H1 (cell line): ENCODE results near the gene CACNA1D. TPM values are rescaled to one million over a fixed set of nuclear protein-coding genes. Genes with fewer than 3 reads are reported as not detected.

Experiments used
- CTCF ChIA-PET: fragments of 300-600 bp; sonication (Branson Sonifier 250); formaldehyde crosslinking; loops from one replicate; lab custom pipeline; 2021; ENCODE audit not compliant: partially characterized antibody; lab: Charles Lee
- POLR2A ChIA-PET: fragments of 300-600 bp; sonication (Branson Sonifier 250); formaldehyde crosslinking; loops from one replicate; lab custom pipeline; 2021; ENCODE audit warnings: inconsistent platforms; ENCODE audit not compliant: partially characterized antibody; lab: Charles Lee
- DNase-seq, 2 experiments: peaks; one replicate each; pipeline versions ENCODE4 v3.0.0 to v3.0.0-alpha.2; 2010 to 2022; ENCODE audit warnings: low spot score in 2 of 2, low read depth in 1 of 2, mixed read lengths in 1 of 2
- FAIRE-seq: peaks from 2 replicates; lab custom pipeline; 2011; peaks lifted over from hg19 to GRCh38; lab: Jason Lieb, UNC
- H2AFZ ChIP-seq: 2 replicates; pipeline ENCODE4 v1.8.1; 2012; ENCODE audit warnings: low read length, inconsistent platforms
- H2AK5ac ChIP-seq: 2 replicates; pipeline ENCODE4 v1.6.1; 2013; ENCODE audit warnings: low read depth, low read length
- H2BK120ac ChIP-seq: replicated peaks from 2 replicates; pipeline ENCODE3; 2013; ENCODE audit warnings: low read depth, low read length, inconsistent platforms
- H2BK12ac ChIP-seq: 2 replicates; pipeline ENCODE4 v1.6.1; 2013; ENCODE audit warnings: low read depth, low read length
- H2BK15ac ChIP-seq: 2 replicates; pipeline ENCODE4 v1.6.1; 2013; ENCODE audit warnings: low read length
- H2BK20ac ChIP-seq: 2 replicates; pipeline ENCODE4 v1.6.1; 2013; ENCODE audit warnings: low read length
- H2BK5ac ChIP-seq: 2 replicates; pipeline ENCODE4 v1.6.1; 2013; ENCODE audit warnings: low read depth, low read length
- H3K14ac ChIP-seq: 2 replicates; pipeline ENCODE4 v1.6.1; 2013; ENCODE audit warnings: inconsistent platforms; ENCODE audit not compliant: insufficient read length
- H3K18ac ChIP-seq: 2 replicates; pipeline ENCODE4 v1.6.1; 2013; ENCODE audit warnings: low read length; ENCODE audit errors: extremely low read depth
- H3K23ac ChIP-seq: 2 replicates; pipeline ENCODE4 v1.6.1; 2013; ENCODE audit warnings: inconsistent platforms; ENCODE audit not compliant: insufficient read length
- H3K23me2 ChIP-seq: 2 replicates; pipeline ENCODE4 v1.6.1; 2013; ENCODE audit warnings: low read depth, low read length
- H3K27ac ChIP-seq: 2 replicates; pipeline ENCODE4 v1.6.1; 2011; ENCODE audit warnings: low read depth, low read length, inconsistent platforms
- H3K27me3 ChIP-seq, 4 experiments: replicated peaks in 1 of 4; 1 replicate in 1 of 4; 2 replicates in 3 of 4; pipeline versions ENCODE4 v1.6.1 to v1.8.1; 2011 to 2013; ENCODE audit warnings: low read length in 3 of 4, mild to moderate bottlenecking in 3 of 4, inconsistent platforms in 2 of 4, mixed read lengths in 2 of 4, moderate library complexity in 1 of 4; ENCODE audit not compliant: control insufficient read depth in 3 of 4, insufficient read depth in 3 of 4; ENCODE audit errors: extremely low read depth in 1 of 4
- H3K36me3 ChIP-seq, 4 experiments: 2 replicates each; pipeline versions ENCODE4 v1.6.1 to v1.8.1; 2011 to 2013; ENCODE audit warnings: mild to moderate bottlenecking in 4 of 4, low read length in 3 of 4, moderate library complexity in 2 of 4, control low read depth in 1 of 4, inconsistent platforms in 1 of 4; ENCODE audit not compliant: insufficient read depth in 4 of 4, control insufficient read depth in 2 of 4
- H3K4ac ChIP-seq: replicated peaks from 2 replicates; pipeline ENCODE3; 2013; ENCODE audit warnings: low read length, low read depth, mixed read lengths, inconsistent platforms; ENCODE audit not compliant: insufficient read length
- H3K4me1 ChIP-seq, 4 experiments: replicated peaks in 1 of 4; 1 replicate in 1 of 4; 2 replicates in 3 of 4; pipeline versions ENCODE4 v1.6.1 to v1.8.1; 2011 to 2013; ENCODE audit warnings: low read length in 3 of 4, inconsistent platforms in 2 of 4, mixed read lengths in 1 of 4; ENCODE audit not compliant: insufficient read depth in 4 of 4, control insufficient read depth in 3 of 4
- H3K4me2 ChIP-seq, 2 experiments: 2 replicates each; pipeline versions ENCODE4 v1.6.1 to v1.8.1; 2011 to 2013; ENCODE audit warnings: low read depth in 2 of 2, low read length in 2 of 2, control low read depth in 1 of 2, inconsistent platforms in 1 of 2, mild to moderate bottlenecking in 1 of 2; ENCODE audit not compliant: insufficient read depth in 1 of 2
- H3K4me3 ChIP-seq, 4 experiments: fragments of 200-600, 300-600 bp in 1 of 4; sonication (generic), shearing (Covaris generic), sonication (Bioruptor Twin) in 1 of 4; 2 replicates each; pipeline versions ENCODE4 v1.5.1 to v1.8.1; 2011 to 2016; ENCODE audit warnings: low read length in 4 of 4, low read depth in 3 of 4, control low read depth in 2 of 4, inconsistent platforms in 2 of 4, mild to moderate bottlenecking in 2 of 4, mixed read lengths in 1 of 4, moderate library complexity in 1 of 4; ENCODE audit not compliant: insufficient read depth in 2 of 4; ENCODE audit errors: extremely low read depth in 1 of 4
- H3K56ac ChIP-seq: replicated peaks from 2 replicates; pipeline ENCODE3; 2013; ENCODE audit warnings: low read depth, mild to moderate bottlenecking, mixed read lengths, low read length, inconsistent platforms; ENCODE audit not compliant: insufficient read length
- H3K79me1 ChIP-seq: 2 replicates; pipeline ENCODE4 v1.6.1; 2013; ENCODE audit warnings: low read depth, low read length, control low read depth
- H3K79me2 ChIP-seq, 2 experiments: 2 replicates each; pipeline versions ENCODE4 v1.6.1 to v1.8.1; 2012 to 2013; ENCODE audit warnings: low read length in 2 of 2, mild to moderate bottlenecking in 2 of 2, inconsistent platforms in 1 of 2; ENCODE audit not compliant: insufficient read depth in 2 of 2, control insufficient read depth in 1 of 2
- H3K9ac ChIP-seq, 4 experiments: replicated peaks in 1 of 4; 1 replicate in 1 of 4; 2 replicates in 3 of 4; pipeline versions ENCODE4 v1.6.1 to v1.8.1; 2011 to 2013; ENCODE audit warnings: low read depth in 3 of 4, low read length in 3 of 4, control low read depth in 2 of 4, mild to moderate bottlenecking in 2 of 4, moderate library complexity in 2 of 4, inconsistent platforms in 1 of 4; ENCODE audit errors: extremely low read depth in 1 of 4
- H3K9me3 ChIP-seq, 2 experiments: 2 replicates each; pipeline versions ENCODE4 v1.6.1 to v1.8.1; 2012 to 2013; ENCODE audit warnings: mild to moderate bottlenecking in 2 of 2, moderate library complexity in 2 of 2, control low read depth in 1 of 2, inconsistent platforms in 1 of 2, low read depth in 1 of 2, low read length in 1 of 2, mixed read lengths in 1 of 2; ENCODE audit not compliant: insufficient read depth in 2 of 2
- H4K20me1 ChIP-seq, 2 experiments: replicated peaks in 1 of 2; 2 replicates each; pipeline versions ENCODE3 to v1.8.1; 2011 to 2013; ENCODE audit warnings: inconsistent platforms in 2 of 2, low read length in 2 of 2, mild to moderate bottlenecking in 1 of 2; ENCODE audit not compliant: insufficient read depth in 2 of 2, control insufficient read depth in 1 of 2
- H4K5ac ChIP-seq: 2 replicates; pipeline ENCODE4 v1.6.1; 2013; ENCODE audit warnings: low read length, low read depth, mixed read lengths, inconsistent platforms; ENCODE audit not compliant: insufficient read length
- H4K8ac ChIP-seq: 2 replicates; pipeline ENCODE4 v1.8.0; 2013; ENCODE audit warnings: mild to moderate bottlenecking, moderate library complexity, low read length, inconsistent platforms; ENCODE audit not compliant: insufficient read depth; ENCODE audit errors: extremely low read depth
- H4K91ac ChIP-seq: replicated peaks from 2 replicates; pipeline ENCODE3; 2013; ENCODE audit warnings: low read length, mixed read lengths, inconsistent platforms; ENCODE audit not compliant: insufficient read length
- ASH2L ChIP-seq: fragments of 200-600, 300-600 bp; sonication (generic); IDR thresholded peaks from one replicate; pipeline ENCODE4 v1.7.1; 2017; ENCODE audit warnings: low read length
- BACH1 ChIP-seq: IDR thresholded peaks from 2 replicates; pipeline ENCODE4 v1.6.1; 2012; ENCODE audit warnings: low read length, improper control_type of control experiment
- CBX5 ChIP-seq: fragments of 300-800, 300-1000 bp; sonication (generic); IDR thresholded peaks from 2 replicates; pipeline ENCODE4 v1.7.1; 2016; ENCODE audit warnings: antibody characterized with exemption, low read length, low read depth
- CBX8 ChIP-seq: fragments of 300-800, 300-1000 bp; sonication (generic); IDR thresholded peaks from 2 replicates; pipeline ENCODE4 v1.7.1; 2016; ENCODE audit warnings: low read depth, low read length, borderline replicate concordance
- HDAC6 ChIP-seq: IDR thresholded peaks from one replicate; pipeline ENCODE4 v1.7.1; 2012; ENCODE audit warnings: low read depth, mild to moderate bottlenecking, inconsistent platforms, low read length, moderate library complexity
- POU5F1 ChIP-seq: IDR thresholded peaks from 2 replicates; pipeline ENCODE4 v1.6.1; 2011; ENCODE audit warnings: low read depth, mild to moderate bottlenecking, low read length, moderate library complexity
- RBBP5 ChIP-seq: IDR thresholded peaks from 2 replicates; pipeline ENCODE4 v1.7.1; 2012; ENCODE audit warnings: low read depth, mild to moderate bottlenecking, inconsistent platforms, low read length, moderate library complexity, borderline replicate concordance
- RFX5 ChIP-seq: IDR thresholded peaks from 2 replicates; pipeline ENCODE4 v1.6.1; 2011; ENCODE audit warnings: low read depth, low read length, improper control_type of control experiment, borderline replicate concordance
- SAP30 ChIP-seq: fragments of 300-600 bp; sonication (generic); IDR thresholded peaks from 2 replicates; pipeline ENCODE4 v1.7.1; 2012; ENCODE audit warnings: low read length, moderate library complexity, mild to moderate bottlenecking, inconsistent platforms; ENCODE audit not compliant: insufficient read depth, insufficient replicate concordance
- TBP ChIP-seq: IDR thresholded peaks from 2 replicates; pipeline ENCODE4 v1.6.1; 2011; ENCODE audit warnings: low read depth, low read length, improper control_type of control experiment
- TEAD4 ChIP-seq: IDR thresholded peaks from 2 replicates; pipeline ENCODE4 v1.6.1; 2012; ENCODE audit warnings: low read depth, low read length, inconsistent platforms, mixed read lengths
- ZNF274 ChIP-seq: IDR thresholded peaks from 2 replicates; pipeline ENCODE4 v1.7.0; 2012; ENCODE audit warnings: low read length, borderline replicate concordance; ENCODE audit errors: extremely low read depth
- WGBS, 2 experiments: shearing (Covaris generic) in 1 of 2; methylation state at CpG; one replicate each; pipeline versions ENCODE4 v1.1.6 to v1.1.7; 2013 to 2015; ENCODE audit warnings: low lambda C conversion rate in 2 of 2, mixed read lengths in 2 of 2, inconsistent platforms in 1 of 2, low coverage in 1 of 2, missing lambda C conversion rate in 1 of 2; ENCODE audit not compliant: insufficient replicate concordance in 2 of 2, insufficient coverage in 1 of 2, insufficient read length in 1 of 2; ENCODE audit errors: extremely low coverage in 1 of 2, missing lambda C conversion rate in 1 of 2; 5-methylcytosine and 5-hydroxymethylcytosine counted together
- polyA plus RNA-seq, 7 experiments: library from polyadenylated mRNA; depleted of rRNA in 3 of 7; stranded (reverse) in 5 of 7; unstranded in 2 of 7; fragments of >200 nt in 5 of 7; fragments of 200-250 nt in 2 of 7; gene quantifications; 1 replicate in 5 of 7; 2 replicates in 1 of 7; 4 replicates in 1 of 7; pipeline versions ENCODE4 v1.2.1 to v1.2.3, GENCODE V29; 2011 to 2013; ENCODE audit warnings: missing spikeins in 2 of 7, mixed read lengths in 2 of 7
- total RNA-seq: library from RNA; stranded (reverse); fragmentation: NEBNext Ultra II Directional; extraction: Animal tissue kit (Norgen Biotek cat#: 25700); gene quantifications from 2 replicates; pipeline ENCODE4 v1.2.1, GENCODE V29; 2021

The CACNA1D gene
- total and polyA plus RNA-seq, 2 of the 8 experiments (the other 6 are each of a cell fraction or from before 2014, with no cell fraction given): 2.0 to 2.9 TPM

DNA sequence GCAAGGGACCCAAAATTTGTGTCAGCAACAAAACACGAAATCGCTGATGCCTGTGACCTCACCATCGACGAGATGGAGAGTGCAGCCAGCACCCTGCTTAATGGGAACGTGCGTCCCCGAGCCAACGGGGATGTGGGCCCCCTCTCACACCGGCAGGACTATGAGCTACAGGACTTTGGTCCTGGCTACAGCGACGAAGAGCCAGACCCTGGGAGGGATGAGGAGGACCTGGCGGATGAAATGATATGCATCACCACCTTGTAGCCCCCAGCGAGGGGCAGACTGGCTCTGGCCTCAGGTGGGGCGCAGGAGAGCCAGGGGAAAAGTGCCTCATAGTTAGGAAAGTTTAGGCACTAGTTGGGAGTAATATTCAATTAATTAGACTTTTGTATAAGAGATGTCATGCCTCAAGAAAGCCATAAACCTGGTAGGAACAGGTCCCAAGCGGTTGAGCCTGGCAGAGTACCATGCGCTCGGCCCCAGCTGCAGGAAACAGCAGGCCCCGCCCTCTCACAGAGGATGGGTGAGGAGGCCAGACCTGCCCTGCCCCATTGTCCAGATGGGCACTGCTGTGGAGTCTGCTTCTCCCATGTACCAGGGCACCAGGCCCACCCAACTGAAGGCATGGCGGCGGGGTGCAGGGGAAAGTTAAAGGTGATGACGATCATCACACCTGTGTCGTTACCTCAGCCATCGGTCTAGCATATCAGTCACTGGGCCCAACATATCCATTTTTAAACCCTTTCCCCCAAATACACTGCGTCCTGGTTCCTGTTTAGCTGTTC lies 316.9 kb downstream of the CACNA1D start:
- H3K23ac ChIP-seq: no peak overlapping the region
- H3K14ac ChIP-seq: no peak overlapping the region
- H2AK5ac ChIP-seq: no peak overlapping the region
- no peak overlapping the region for H4K91ac ChIP-seq
- no peaks in the 10 kb centered on the region for H3K27me3 ChIP-seq
- no peaks in the 10 kb centered on the region; a peak in 2 of 7 replicates for H3K4me1 ChIP-seq
- H2BK120ac ChIP-seq: no peak overlapping the region
- WGBS, 2 experiments: 89% methylated on average over 23 of the region's 24 CpGs; no CpG with 5 or more reads in 1 of the 2 experiments
- TF ChIP-seq SAP30 (no peak), HDAC6 (no peak), CBX8 (no peak), POU5F1 (no peak), CBX5 (no peak), ASH2L (no peak), TBP (no peak), RBBP5 (no peak), ZNF274 (no peak), RFX5 (no peak), BACH1 (no peak), TEAD4 (no peak)
- H3K4ac ChIP-seq: no peak overlapping the region
- H3K36me3 ChIP-seq: no peaks in the 10 kb centered on the region
- no peak for DNase-seq
- CTCF ChIA-PET: interaction anchor here (0.5 to 2.1 kb wide), 10 partner anchors 9 to 1147 kb away, joined by 3 to 6 read pairs (median 3); no protein-coding TSS in a partner anchor
- H3K79me2 ChIP-seq: no peaks in the 10 kb centered on the region
- no peak overlapping the region for H2BK5ac ChIP-seq
- no peak overlapping the region for H3K4me3 ChIP-seq
- H2BK15ac ChIP-seq: no peak overlapping the region
- peak overlapping the region; percentile 38; the same call in 1 of the 2 replicates for H4K8ac ChIP-seq
- H4K5ac ChIP-seq: no peak overlapping the region
- peaks cover 0 to 6% of the 10 kb centered on the region in 2 experiments for H4K20me1 ChIP-seq
- no peak overlapping the region for H3K9ac ChIP-seq
- H2AFZ ChIP-seq: no peak overlapping the region
- FAIRE-seq: no peak
- POLR2A ChIA-PET: no interaction called here
- no peak overlapping the region for H3K4me2 ChIP-seq
- H3K79me1 ChIP-seq: no peaks in the 10 kb centered on the region
- no peak overlapping the region for H2BK20ac ChIP-seq
- no peak overlapping the region for H2BK12ac ChIP-seq
- H3K23me2 ChIP-seq: no peaks in the 10 kb centered on the region
- no peak overlapping the region for H3K18ac ChIP-seq
- H3K27ac ChIP-seq: no peak overlapping the region
- H3K56ac ChIP-seq: no peak overlapping the region
- H3K9me3 ChIP-seq: no peaks in the 10 kb centered on the region
